GM23338 (cell line): Measurements from ENCODE around the gene SLC27A3.

Source experiments
- CREB1 ChIP-seq: fragments of 250-450 bp; sonication (Bioruptor Pico); IDR thresholded peaks from 2 replicates; pipeline ENCODE4 v1.5.0; 2020; ENCODE audit warnings: low read depth, mild to moderate bottlenecking, moderate library complexity
- EZH2 ChIP-seq: fragments of 200-600 bp; sonication (generic); IDR thresholded peaks from one replicate; pipeline ENCODE4 v1.8.0; 2017; ENCODE audit warnings: antibody characterized with exemption, mild to moderate bottlenecking, low read depth; ENCODE audit not compliant: unreplicated experiment
- EZH2phosphoT487 ChIP-seq: fragments of 200-600 bp; sonication (generic); IDR thresholded peaks from one replicate; pipeline ENCODE4 v1.8.1; 2018; ENCODE audit warnings: antibody characterized with exemption; ENCODE audit not compliant: unreplicated experiment
- JUNB ChIP-seq: IDR thresholded peaks from one replicate; pipeline ENCODE4 v1.6.1; 2016; ENCODE audit warnings: antibody characterized with exemption; ENCODE audit not compliant: unreplicated experiment
- NANOG ChIP-seq: IDR thresholded peaks from 2 replicates; pipeline ENCODE4 v1.6.1; 2016; ENCODE audit warnings: antibody characterized with exemption, borderline replicate concordance
- POLR2AphosphoS5 ChIP-seq: IDR thresholded peaks from 2 replicates; pipeline ENCODE4 v1.6.1; 2016; ENCODE audit warnings: antibody characterized with exemption, low read depth
- STAT1 ChIP-seq: IDR thresholded peaks from one replicate; pipeline ENCODE4 v1.6.1; 2016; ENCODE audit warnings: antibody characterized with exemption; ENCODE audit not compliant: unreplicated experiment
- ZNF114 ChIP-seq: fragments of 250-450 bp; sonication (Bioruptor Pico); IDR thresholded peaks from 2 replicates; pipeline ENCODE4 v1.5.0; 2020; ENCODE audit warnings: mild to moderate bottlenecking, moderate library complexity
- ZNF331 ChIP-seq: fragments of 250-450 bp; sonication (Bioruptor Pico); IDR thresholded peaks from 2 replicates; pipeline ENCODE4 v1.5.0; 2020; ENCODE audit warnings: low read depth, mild to moderate bottlenecking, moderate library complexity
- TF ChIP-seq, protein P1 (sequence below), 2 experiments: fragments of 200-600 bp in 1 of 2; sonication (generic) in 1 of 2; conservative IDR thresholded peaks; 2 replicates each; pipeline versions ENCODE4 v1.5.1 to v1.6.1; 2016 to 2017; ENCODE audit warnings: antibody characterized with exemption in 2 of 2, low read depth in 2 of 2, mild to moderate bottlenecking in 2 of 2, moderate library complexity in 1 of 2
- TF ChIP-seq, protein P2 (sequence below): IDR thresholded peaks from one replicate; pipeline ENCODE4 v1.6.1; 2018; ENCODE audit warnings: antibody characterized with exemption; ENCODE audit not compliant: unreplicated experiment
- TF ChIP-seq, protein P3 (sequence below): IDR thresholded peaks from 2 replicates; pipeline ENCODE4 v1.6.1; 2016; ENCODE audit warnings: antibody characterized with exemption
- TF ChIP-seq, protein P4 (sequence below): fragments of 250-450 bp; sonication (Bioruptor Pico); IDR thresholded peaks from 2 replicates; pipeline ENCODE4 v1.5.0; 2020; ENCODE audit warnings: mild to moderate bottlenecking, moderate library complexity

DNA sequence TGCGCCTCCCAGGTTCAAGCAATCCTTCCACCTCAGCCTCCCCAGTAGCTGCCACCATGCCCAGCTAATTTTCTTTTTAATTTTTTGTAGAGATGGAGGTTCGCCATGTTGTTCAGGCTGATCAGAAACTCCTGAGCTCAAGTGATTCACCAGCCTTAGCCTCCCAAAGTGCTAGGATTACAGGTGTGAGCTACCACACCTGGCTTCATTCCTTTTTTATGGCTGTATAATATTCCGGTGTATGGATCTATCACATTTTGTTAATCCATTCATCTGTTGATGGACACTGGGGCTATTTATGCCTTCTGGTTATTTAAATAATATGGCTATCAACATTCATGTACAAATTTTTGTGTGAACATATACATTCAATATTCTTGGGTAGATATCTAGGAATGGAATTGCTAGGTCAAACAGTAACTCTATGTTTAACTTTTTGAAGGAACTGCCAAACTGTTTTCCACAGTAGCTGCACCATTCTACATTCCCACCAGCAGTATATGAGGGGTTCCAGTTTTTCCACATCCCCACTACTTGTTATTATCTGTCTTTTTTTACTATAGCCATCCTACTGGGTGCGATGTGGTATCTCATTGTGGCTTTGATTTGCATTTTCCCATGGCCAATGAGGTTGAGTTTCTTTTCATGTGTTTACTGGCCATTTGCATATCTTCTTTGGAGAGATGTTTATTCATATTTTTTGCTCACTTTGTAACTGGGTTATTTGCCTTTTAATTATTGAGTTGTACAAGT is 11.0 kb downstream of the SLC27A3 start:
- TF ChIP-seq EZH2phosphoT487 (no peak), JUNB (no peak), POLR2AphosphoS5 (no peak), EZH2 (no peak), NANOG (no peak), ZNF331 (CRISPR knock-in tag) (no peak), CREB1 (CRISPR knock-in tag) (no peak), STAT1 (no peak), ZNF114 (CRISPR knock-in tag) (no peak)
- TF ChIP-seq, protein P1, sequence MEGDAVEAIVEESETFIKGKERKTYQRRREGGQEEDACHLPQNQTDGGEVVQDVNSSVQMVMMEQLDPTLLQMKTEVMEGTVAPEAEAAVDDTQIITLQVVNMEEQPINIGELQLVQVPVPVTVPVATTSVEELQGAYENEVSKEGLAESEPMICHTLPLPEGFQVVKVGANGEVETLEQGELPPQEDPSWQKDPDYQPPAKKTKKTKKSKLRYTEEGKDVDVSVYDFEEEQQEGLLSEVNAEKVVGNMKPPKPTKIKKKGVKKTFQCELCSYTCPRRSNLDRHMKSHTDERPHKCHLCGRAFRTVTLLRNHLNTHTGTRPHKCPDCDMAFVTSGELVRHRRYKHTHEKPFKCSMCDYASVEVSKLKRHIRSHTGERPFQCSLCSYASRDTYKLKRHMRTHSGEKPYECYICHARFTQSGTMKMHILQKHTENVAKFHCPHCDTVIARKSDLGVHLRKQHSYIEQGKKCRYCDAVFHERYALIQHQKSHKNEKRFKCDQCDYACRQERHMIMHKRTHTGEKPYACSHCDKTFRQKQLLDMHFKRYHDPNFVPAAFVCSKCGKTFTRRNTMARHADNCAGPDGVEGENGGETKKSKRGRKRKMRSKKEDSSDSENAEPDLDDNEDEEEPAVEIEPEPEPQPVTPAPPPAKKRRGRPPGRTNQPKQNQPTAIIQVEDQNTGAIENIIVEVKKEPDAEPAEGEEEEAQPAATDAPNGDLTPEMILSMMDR (conservative IDR thresholded peaks at IDR 0.05; ENCODE audit: low read depth in 2 of 2): no peak
- TF ChIP-seq, protein P2, sequence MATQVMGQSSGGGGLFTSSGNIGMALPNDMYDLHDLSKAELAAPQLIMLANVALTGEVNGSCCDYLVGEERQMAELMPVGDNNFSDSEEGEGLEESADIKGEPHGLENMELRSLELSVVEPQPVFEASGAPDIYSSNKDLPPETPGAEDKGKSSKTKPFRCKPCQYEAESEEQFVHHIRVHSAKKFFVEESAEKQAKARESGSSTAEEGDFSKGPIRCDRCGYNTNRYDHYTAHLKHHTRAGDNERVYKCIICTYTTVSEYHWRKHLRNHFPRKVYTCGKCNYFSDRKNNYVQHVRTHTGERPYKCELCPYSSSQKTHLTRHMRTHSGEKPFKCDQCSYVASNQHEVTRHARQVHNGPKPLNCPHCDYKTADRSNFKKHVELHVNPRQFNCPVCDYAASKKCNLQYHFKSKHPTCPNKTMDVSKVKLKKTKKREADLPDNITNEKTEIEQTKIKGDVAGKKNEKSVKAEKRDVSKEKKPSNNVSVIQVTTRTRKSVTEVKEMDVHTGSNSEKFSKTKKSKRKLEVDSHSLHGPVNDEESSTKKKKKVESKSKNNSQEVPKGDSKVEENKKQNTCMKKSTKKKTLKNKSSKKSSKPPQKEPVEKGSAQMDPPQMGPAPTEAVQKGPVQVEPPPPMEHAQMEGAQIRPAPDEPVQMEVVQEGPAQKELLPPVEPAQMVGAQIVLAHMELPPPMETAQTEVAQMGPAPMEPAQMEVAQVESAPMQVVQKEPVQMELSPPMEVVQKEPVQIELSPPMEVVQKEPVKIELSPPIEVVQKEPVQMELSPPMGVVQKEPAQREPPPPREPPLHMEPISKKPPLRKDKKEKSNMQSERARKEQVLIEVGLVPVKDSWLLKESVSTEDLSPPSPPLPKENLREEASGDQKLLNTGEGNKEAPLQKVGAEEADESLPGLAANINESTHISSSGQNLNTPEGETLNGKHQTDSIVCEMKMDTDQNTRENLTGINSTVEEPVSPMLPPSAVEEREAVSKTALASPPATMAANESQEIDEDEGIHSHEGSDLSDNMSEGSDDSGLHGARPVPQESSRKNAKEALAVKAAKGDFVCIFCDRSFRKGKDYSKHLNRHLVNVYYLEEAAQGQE: no peak
- TF ChIP-seq, protein P3, sequence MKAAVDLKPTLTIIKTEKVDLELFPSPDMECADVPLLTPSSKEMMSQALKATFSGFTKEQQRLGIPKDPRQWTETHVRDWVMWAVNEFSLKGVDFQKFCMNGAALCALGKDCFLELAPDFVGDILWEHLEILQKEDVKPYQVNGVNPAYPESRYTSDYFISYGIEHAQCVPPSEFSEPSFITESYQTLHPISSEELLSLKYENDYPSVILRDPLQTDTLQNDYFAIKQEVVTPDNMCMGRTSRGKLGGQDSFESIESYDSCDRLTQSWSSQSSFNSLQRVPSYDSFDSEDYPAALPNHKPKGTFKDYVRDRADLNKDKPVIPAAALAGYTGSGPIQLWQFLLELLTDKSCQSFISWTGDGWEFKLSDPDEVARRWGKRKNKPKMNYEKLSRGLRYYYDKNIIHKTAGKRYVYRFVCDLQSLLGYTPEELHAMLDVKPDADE: no peak
- TF ChIP-seq, protein P4, sequence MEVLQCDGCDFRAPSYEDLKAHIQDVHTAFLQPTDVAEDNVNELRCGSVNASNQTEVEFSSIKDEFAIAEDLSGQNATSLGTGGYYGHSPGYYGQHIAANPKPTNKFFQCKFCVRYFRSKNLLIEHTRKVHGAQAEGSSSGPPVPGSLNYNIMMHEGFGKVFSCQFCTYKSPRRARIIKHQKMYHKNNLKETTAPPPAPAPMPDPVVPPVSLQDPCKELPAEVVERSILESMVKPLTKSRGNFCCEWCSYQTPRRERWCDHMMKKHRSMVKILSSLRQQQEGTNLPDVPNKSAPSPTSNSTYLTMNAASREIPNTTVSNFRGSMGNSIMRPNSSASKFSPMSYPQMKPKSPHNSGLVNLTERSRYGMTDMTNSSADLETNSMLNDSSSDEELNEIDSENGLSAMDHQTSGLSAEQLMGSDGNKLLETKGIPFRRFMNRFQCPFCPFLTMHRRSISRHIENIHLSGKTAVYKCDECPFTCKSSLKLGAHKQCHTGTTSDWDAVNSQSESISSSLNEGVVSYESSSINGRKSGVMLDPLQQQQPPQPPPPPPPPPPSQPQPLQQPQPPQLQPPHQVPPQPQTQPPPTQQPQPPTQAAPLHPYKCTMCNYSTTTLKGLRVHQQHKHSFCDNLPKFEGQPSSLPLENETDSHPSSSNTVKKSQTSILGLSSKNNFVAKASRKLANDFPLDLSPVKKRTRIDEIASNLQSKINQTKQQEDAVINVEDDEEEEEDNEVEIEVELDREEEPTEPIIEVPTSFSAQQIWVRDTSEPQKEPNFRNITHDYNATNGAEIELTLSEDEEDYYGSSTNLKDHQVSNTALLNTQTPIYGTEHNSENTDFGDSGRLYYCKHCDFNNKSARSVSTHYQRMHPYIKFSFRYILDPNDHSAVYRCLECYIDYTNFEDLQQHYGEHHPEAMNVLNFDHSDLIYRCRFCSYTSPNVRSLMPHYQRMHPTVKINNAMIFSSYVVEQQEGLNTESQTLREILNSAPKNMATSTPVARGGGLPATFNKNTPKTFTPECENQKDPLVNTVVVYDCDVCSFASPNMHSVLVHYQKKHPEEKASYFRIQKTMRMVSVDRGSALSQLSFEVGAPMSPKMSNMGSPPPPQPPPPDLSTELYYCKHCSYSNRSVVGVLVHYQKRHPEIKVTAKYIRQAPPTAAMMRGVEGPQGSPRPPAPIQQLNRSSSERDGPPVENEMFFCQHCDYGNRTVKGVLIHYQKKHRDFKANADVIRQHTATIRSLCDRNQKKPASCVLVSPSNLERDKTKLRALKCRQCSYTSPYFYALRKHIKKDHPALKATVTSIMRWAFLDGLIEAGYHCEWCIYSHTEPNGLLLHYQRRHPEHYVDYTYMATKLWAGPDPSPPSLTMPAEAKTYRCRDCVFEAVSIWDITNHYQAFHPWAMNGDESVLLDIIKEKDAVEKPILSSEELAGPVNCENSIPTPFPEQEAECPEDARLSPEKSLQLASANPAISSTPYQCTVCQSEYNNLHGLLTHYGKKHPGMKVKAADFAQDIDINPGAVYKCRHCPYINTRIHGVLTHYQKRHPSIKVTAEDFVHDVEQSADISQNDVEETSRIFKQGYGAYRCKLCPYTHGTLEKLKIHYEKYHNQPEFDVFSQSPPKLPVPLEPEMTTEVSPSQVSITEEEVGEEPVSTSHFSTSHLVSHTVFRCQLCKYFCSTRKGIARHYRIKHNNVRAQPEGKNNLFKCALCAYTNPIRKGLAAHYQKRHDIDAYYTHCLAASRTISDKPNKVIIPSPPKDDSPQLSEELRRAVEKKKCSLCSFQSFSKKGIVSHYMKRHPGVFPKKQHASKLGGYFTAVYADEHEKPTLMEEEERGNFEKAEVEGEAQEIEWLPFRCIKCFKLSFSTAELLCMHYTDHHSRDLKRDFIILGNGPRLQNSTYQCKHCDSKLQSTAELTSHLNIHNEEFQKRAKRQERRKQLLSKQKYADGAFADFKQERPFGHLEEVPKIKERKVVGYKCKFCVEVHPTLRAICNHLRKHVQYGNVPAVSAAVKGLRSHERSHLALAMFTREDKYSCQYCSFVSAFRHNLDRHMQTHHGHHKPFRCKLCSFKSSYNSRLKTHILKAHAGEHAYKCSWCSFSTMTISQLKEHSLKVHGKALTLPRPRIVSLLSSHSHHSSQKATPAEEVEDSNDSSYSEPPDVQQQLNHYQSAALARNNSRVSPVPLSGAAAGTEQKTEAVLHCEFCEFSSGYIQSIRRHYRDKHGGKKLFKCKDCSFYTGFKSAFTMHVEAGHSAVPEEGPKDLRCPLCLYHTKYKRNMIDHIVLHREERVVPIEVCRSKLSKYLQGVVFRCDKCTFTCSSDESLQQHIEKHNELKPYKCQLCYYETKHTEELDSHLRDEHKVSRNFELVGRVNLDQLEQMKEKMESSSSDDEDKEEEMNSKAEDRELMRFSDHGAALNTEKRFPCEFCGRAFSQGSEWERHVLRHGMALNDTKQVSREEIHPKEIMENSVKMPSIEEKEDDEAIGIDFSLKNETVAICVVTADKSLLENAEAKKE (CRISPR knock-in tag): no peak
